ENCODE measurements around the gene THRB. TPM values are rescaled to one million over a fixed set of nuclear protein-coding genes. Genes with fewer than 3 reads are reported as not detected.

THRB gene
- total and polyA plus RNA-seq, 8 donors: 2.1 to 12.4 (median 7.8) TPM

- TF ChIP-seq CTCF (IDR thresholded peaks at IDR 0.05): no peak
- WGBS, 2 donors: 69 to 70% methylated on average over 3 of the region's 3 CpGs
- H3K9me3 ChIP-seq: no peaks in the 10 kb centered on the region
- no peaks in the 10 kb centered on the region for H3K27me3 ChIP-seq
- ATAC-seq: no peak
- no peak overlapping the region for H3K27ac ChIP-seq
- no peaks in the 10 kb centered on the region for H3K36me3 ChIP-seq
- no peak overlapping the region for H3K4me3 ChIP-seq
- DNase-seq: no peak
- intact Hi-C loops (cut with DNase I): no loop called here
- peaks cover 9 to 27% (median 22%) of the 10 kb centered on the region in 3 donors for H3K4me1 ChIP-seq
- FAIRE-seq: no peak
Measured at GRCh38 chr3:24386458-24386857, 108.2 kb downstream of the THRB start.

GRCh38 chr3:24385012-24385615, 109.5 kb downstream of the THRB start:
- 64 to 71% methylated on average over 2 of the region's 2 CpGs for WGBS, 2 donors
- no peak overlapping the region for H3K4me3 ChIP-seq
- no peak for TF ChIP-seq CTCF (IDR thresholded peaks at IDR 0.05)
- peaks cover 6 to 18% (median 17%) of the 10 kb centered on the region in 3 donors for H3K4me1 ChIP-seq
- FAIRE-seq (no peak), ATAC-seq (no peak), DNase-seq (no peak)
- H3K27ac ChIP-seq: no peak overlapping the region
- intact Hi-C loops (cut with DNase I): no loop called here
- H3K27me3 ChIP-seq: no peaks in the 10 kb centered on the region
- H3K36me3 ChIP-seq: no peaks in the 10 kb centered on the region
- H3K9me3 ChIP-seq: no peaks in the 10 kb centered on the region

GRCh38 chr3:24382647-24383046, 112.0 kb downstream of the THRB start:
- ATAC-seq (no peak), FAIRE-seq (no peak), DNase-seq (no peak)
- Histone ChIP-seq H3K4me1 (peaks cover 8 to 12% (median 11%) of the 10 kb centered on the region in 3 donors), H3K4me3 (no peak overlapping the region), H3K27me3 (no peaks in the 10 kb centered on the region), H3K36me3 (no peaks in the 10 kb centered on the region), H3K27ac (no peak overlapping the region), H3K9me3 (no peaks in the 10 kb centered on the region)
- intact Hi-C loops (cut with DNase I): no loop called here
- WGBS, 2 donors: 97 to 98% methylated on average over 2 of the region's 2 CpGs
- no peak for TF ChIP-seq CTCF (IDR thresholded peaks at IDR 0.05)

- intact Hi-C loops (cut with DNase I): no loop called here
- Histone ChIP-seq H3K4me3 (no peak overlapping the region), H3K9me3 (no peaks in the 10 kb centered on the region), H3K36me3 (no peaks in the 10 kb centered on the region), H3K27ac (no peak overlapping the region), H3K4me1 (peaks cover 11 to 31% (median 30%) of the 10 kb centered on the region in 3 donors), H3K27me3 (no peaks in the 10 kb centered on the region)
- TF ChIP-seq CTCF (IDR thresholded peaks at IDR 0.05): no peak
- FAIRE-seq (no peak), ATAC-seq (peak in 1 of 4 donors; percentile 41), DNase-seq (no peak)
Measured at GRCh38 chr3:24379936-24380335, 114.7 kb downstream of the THRB start.

GRCh38 chr3:24378313-24378712, 116.3 kb downstream of the THRB start:
- no peak for FAIRE-seq
- peak in 2 of 4 donors; percentile 19 to 26 for ATAC-seq

More at GRCh38 chr3:24378313-24378712, 116.3 kb downstream of the THRB start:
- peak overlapping the region in 1 of 4 donors; percentile 31 for H3K27ac ChIP-seq
- no peak for TF ChIP-seq CTCF (IDR thresholded peaks at IDR 0.05)
- intact Hi-C loops (cut with DNase I): no loop called here
- no peak for DNase-seq
- H3K9me3 ChIP-seq: no peaks in the 10 kb centered on the region
- H3K36me3 ChIP-seq: no peaks in the 10 kb centered on the region
- no peaks in the 10 kb centered on the region for H3K27me3 ChIP-seq
- H3K4me3 ChIP-seq: no peak overlapping the region
- peaks cover 11 to 48% (median 40%) of the 10 kb centered on the region in 3 donors for H3K4me1 ChIP-seq
- 34 to 46% methylated on average over 3 of the region's 3 CpGs for WGBS, 2 donors
